Measurements from ENCODE around the gene HOXD12.

- TF ChIP-seq CTCF (conservative IDR thresholded peaks at IDR 0.05) = no peak
- no peak for TF ChIP-seq EZH2 (IDR thresholded peaks at IDR 0.05; ENCODE audit: low read depth)
Measured at GRCh38 chr2:176109192-176109901, 9.8 kb downstream of the HOXD12 start.
